Breast epithelium (tissue), 4 donors: ENCODE data around the gene FAM120A. TPM values are rescaled to one million over a fixed set of nuclear protein-coding genes. Genes with fewer than 3 reads are reported as not detected.

Experiments used
- DNase-seq, 2 donors: peaks; one replicate each; pipeline ENCODE4 v3.0.0-alpha.2; 2019; ENCODE audit warnings: low spot score in 2 of 2
- H3K27ac ChIP-seq, 2 donors: fragments of 200-600 bp; sonication (generic) in 1 of 2; one replicate each; pipeline ENCODE4 v1.5.1; 2016 to 2019; ENCODE audit warnings: mild to moderate bottlenecking in 1 of 2
- H3K27me3 ChIP-seq, 2 donors: fragments of 200-600 bp; sonication (generic) in 1 of 2; one replicate each; pipeline versions ENCODE4 v1.5.1 to v1.6.0; 2017 to 2019; ENCODE audit warnings: control low read depth in 1 of 2, mild to moderate bottlenecking in 1 of 2
- H3K36me3 ChIP-seq: fragments of 200-600 bp; one replicate; pipeline ENCODE4 v1.5.1; 2019
- H3K4me1 ChIP-seq, 2 donors: fragments of 200-600 bp; sonication (generic); one replicate each; pipeline ENCODE4 v1.5.1; 2016 to 2019; ENCODE audit warnings: control low read depth in 1 of 2
- H3K4me3 ChIP-seq, 3 donors: fragments of 200-600 bp; sonication (generic); 1 replicate in 2 of 3; 2 replicates in 1 of 3; pipeline ENCODE4 v1.5.1; 2016 to 2019; ENCODE audit warnings: mild to moderate bottlenecking in 3 of 3, moderate library complexity in 2 of 3
- H3K9me3 ChIP-seq, 2 donors: fragments of 200-600 bp; sonication (generic) in 1 of 2; one replicate each; pipeline ENCODE4 v1.5.1; 2016 to 2019; ENCODE audit warnings: control low read depth in 1 of 2
- CTCF ChIP-seq, 3 donors: fragments of 450-650 bp; IDR thresholded peaks; one replicate each; pipeline ENCODE4 v1.5.1; 2016 to 2017; ENCODE audit warnings: antibody characterized with exemption in 3 of 3, mild to moderate bottlenecking in 3 of 3, moderate library complexity in 3 of 3
- POLR2A ChIP-seq: fragments of 450-650 bp; IDR thresholded peaks from one replicate; pipeline ENCODE4 v1.6.1; 2016; ENCODE audit warnings: antibody characterized with exemption, mild to moderate bottlenecking, moderate library complexity
- POLR2AphosphoS5 ChIP-seq, 3 donors: sonication (generic); formaldehyde crosslinking; IDR thresholded peaks; one replicate each; pipeline ENCODE4 v1.6.1; 2017; ENCODE audit warnings: antibody characterized with exemption in 3 of 3
- intact Hi-C: fragments of 100-400 bp; cut with DNase I; formaldehyde crosslinking; loops from one replicate; pipeline ENCODE4 v1.15.1; 2023; ENCODE audit warnings: low total_unique reads
- total RNA-seq, 3 donors: library from RNA; depleted of rRNA; stranded (reverse); fragments of >200 nt; gene quantifications; one replicate each; pipeline ENCODE4 v1.1.0, GENCODE V29; 2016

FAM120A gene
- total RNA-seq, 3 donors from 2014 or later, result 71.0 to 103 (median 89.6) TPM

GRCh38 chr9:93572636-93573515 is 121.4 kb downstream of the FAM120A start:
- peak in 1 of 2 donors; percentile 13 for DNase-seq
- Histone ChIP-seq H3K4me1 (peaks cover 0 to 3% of the 10 kb centered on the region in 2 donors), H3K4me3 (no peak overlapping the region), H3K9me3 (no peaks in the 10 kb centered on the region), H3K36me3 (no peaks in the 10 kb centered on the region), H3K27ac (no peak overlapping the region), H3K27me3 (no peaks in the 10 kb centered on the region)
- intact Hi-C loops, result loop anchor here (10.0 kb wide), 1 partner anchor 118 kb away; the partner anchor contains the start of genes FAM120A and FAM120AOS
- TF ChIP-seq POLR2AphosphoS5 (IDR thresholded peaks at IDR 0.05) (no peak), CTCF (IDR thresholded peaks at IDR 0.05) (no peak), POLR2A (no peak)

GRCh38 chr9:93573516-93573828 is 122.0 kb downstream of the FAM120A start:
- H3K4me1 ChIP-seq, result peaks cover 0 to 9% of the 10 kb centered on the region in 2 donors
- intact Hi-C loops, result loop anchor here (10.0 kb wide), 1 partner anchor 119 kb away; the partner anchor contains the start of genes FAM120A and FAM120AOS
- no peaks in the 10 kb centered on the region for H3K27me3 ChIP-seq
- no peak overlapping the region for H3K4me3 ChIP-seq
- TF ChIP-seq POLR2AphosphoS5 (IDR thresholded peaks at IDR 0.05), result no peak
- TF ChIP-seq POLR2A, result no peak
- no peak for TF ChIP-seq CTCF (IDR thresholded peaks at IDR 0.05)
- H3K36me3 ChIP-seq, result no peaks in the 10 kb centered on the region
- no peaks in the 10 kb centered on the region for H3K9me3 ChIP-seq
- peak in 1 of 2 donors; percentile 10 for DNase-seq
- H3K27ac ChIP-seq, result no peak overlapping the region

- peak overlapping the region in 1 of 2 donors; percentile 96 for H3K27ac ChIP-seq
- TF ChIP-seq POLR2A (no peak), CTCF (IDR thresholded peaks at IDR 0.05) (no peak), POLR2AphosphoS5 (IDR thresholded peaks at IDR 0.05) (no peak)
- no peaks in the 10 kb centered on the region for H3K27me3 ChIP-seq
- no peaks in the 10 kb centered on the region for H3K36me3 ChIP-seq
- no peak overlapping the region for H3K4me3 ChIP-seq
- H3K4me1 ChIP-seq, result peaks cover 0 to 10% of the 10 kb centered on the region in 2 donors
- intact Hi-C loops, result loop anchor here (10.0 kb wide), 1 partner anchor 119 kb away; the partner anchor contains the start of genes FAM120A and FAM120AOS
- H3K9me3 ChIP-seq, result no peaks in the 10 kb centered on the region
- DNase-seq, result peak in 1 of 2 donors; percentile 16
Measured at GRCh38 chr9:93574091-93574899, 122.8 kb downstream of the FAM120A start.

GRCh38 chr9:93574900-93575795 is 123.7 kb downstream of the FAM120A start:
- intact Hi-C loops, result loop anchor here (10.0 kb wide), 1 partner anchor 120 kb away; the partner anchor contains the start of genes FAM120A and FAM120AOS
- no peak for TF ChIP-seq POLR2A
- no peak for TF ChIP-seq POLR2AphosphoS5 (IDR thresholded peaks at IDR 0.05)
- TF ChIP-seq CTCF (IDR thresholded peaks at IDR 0.05), result no peak
- DNase-seq, result no peak

More at GRCh38 chr9:93574900-93575795, 123.7 kb downstream of the FAM120A start:
- H3K4me1 ChIP-seq, result peaks cover 3 to 10% of the 10 kb centered on the region in 2 donors
- H3K4me3 ChIP-seq, result peak overlapping the region; percentile 81 to 99 (median 90)
- no peaks in the 10 kb centered on the region for H3K27me3 ChIP-seq
- no peaks in the 10 kb centered on the region for H3K9me3 ChIP-seq
- H3K36me3 ChIP-seq, result no peaks in the 10 kb centered on the region
- peak overlapping the region; percentile 96 to 99 for H3K27ac ChIP-seq
